Stimulated activated CD8-positive, alpha-beta memory T cell treated with anti-CD3 and anti-CD28 coated beads, Interleukin-2, amount 100 ng/mL, for 1 hour (primary cell): ENCODE results near the gene UBAP1L.
"Not testable (repeated sequence)": the region's sequence is repeated elsewhere in the genome, so short reads cannot be mapped to it uniquely, and the experiment has no call there.

ENCODE experiments used
- DNase-seq, 2 donors: peaks; one replicate each; pipeline ENCODE4 v3.0.0-alpha.2; 2020; ENCODE audit warnings: low read depth in 2 of 2

UBAP1L gene

DNA sequence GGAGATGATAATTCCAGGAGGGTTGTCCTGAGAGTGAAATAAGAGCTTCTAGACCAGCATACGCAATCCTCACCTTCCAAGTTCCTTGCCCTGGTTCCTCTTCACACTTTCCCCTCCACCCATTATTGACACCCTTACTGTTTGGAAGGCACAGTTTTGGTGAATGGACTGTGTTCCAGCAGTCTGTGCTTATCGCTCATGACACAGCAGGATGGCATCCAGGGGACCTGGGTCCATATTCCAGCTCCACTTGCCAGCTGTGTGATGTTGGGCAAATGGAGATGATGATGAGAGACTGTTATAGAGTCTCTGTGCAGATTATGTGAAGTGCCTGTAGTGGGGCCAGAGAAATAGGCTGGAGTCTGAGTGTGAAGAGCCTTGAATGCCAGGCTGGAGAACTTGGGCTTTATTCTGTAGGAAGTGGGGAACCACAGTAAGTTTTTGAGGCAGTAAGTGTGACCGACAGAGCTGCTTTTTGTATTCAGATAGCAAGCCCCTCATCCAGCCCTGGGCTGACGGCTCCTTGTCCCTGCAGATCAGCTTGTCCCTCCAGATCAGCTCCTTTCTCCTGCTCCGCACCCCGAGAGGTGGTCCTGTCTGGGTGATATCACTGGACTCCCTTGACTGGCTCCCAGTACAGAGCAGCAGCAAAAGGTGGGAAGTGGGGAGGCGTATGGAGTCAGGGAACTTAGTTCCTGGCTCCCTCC, 30.3 kb downstream of the UBAP1L start:
- no peak for DNase-seq

DNA sequence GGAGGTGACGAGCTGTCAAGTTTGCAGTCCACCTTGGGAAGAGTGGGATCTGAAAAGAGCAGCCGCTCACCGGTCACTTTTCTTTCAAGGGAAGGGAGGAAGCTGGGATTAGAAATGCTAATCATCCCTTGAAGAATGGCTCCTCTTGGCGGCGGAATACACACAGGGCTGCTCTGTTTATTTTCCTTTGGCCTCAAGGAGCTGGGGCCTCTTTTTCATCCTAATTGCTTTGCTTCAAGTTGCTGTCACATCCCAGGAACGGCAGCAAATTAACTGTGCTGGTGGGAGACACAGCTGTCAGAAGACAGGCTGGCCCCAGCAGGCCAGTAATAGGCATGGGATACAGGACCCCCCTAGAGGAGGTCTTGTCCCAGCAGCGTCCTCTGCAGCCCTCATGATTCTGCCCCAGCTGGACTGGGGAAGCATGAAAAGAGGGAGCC, 31.7 kb downstream of the UBAP1L start:
- no peak for DNase-seq

DNA sequence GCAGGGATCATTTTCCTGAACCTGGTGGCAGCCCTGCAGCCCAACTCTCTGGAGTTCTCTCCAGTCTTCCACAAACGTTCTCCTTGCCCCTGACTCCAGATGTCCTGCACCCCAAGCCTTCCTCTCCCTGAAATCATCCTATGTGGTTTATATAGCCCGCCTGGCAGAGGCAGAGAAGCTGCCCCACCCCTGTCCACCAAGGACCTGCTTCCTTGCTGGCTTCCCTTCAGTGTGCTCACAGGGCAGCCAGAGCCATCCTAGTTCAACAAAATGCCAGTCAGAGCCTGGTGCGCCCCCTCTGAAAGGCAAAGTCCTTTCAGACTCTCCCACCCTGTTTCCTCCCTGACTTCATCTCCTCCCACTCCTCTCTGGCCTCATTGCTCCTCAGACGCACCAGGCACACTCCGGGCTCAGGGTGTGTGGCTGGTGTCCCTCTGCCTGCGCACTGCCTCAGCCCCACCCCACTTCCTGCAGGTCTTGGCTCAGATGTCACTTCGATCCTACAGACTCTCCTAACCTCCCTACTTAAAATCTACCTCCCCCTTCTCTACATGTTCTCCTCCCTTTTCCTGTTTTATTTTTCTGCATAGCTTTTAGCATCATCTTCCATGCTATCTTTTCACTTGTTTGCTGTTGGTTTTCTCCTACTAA, 32.6 kb downstream of the UBAP1L start:
- DNase-seq: no peak

DNA sequence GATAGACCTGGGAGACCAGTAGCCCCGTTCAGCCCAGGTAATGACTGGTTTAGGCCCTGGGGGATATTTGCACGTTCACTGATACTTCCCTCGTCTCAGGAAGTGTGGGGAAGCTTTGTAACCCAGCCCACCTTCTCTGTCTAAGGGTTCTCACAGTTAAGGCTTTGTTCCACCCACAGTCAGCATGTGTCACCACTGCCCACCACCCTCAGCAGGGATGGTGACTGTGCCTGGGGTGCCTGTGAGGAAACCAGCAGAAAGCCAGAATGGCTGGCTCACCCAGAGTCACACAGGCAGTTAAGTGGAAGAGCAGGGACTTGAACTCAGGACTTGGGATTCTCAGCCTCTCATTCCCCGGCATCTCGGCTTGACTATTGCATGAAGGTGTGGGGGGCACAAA, 33.2 kb downstream of the UBAP1L start:
- DNase-seq: no peak

DNA sequence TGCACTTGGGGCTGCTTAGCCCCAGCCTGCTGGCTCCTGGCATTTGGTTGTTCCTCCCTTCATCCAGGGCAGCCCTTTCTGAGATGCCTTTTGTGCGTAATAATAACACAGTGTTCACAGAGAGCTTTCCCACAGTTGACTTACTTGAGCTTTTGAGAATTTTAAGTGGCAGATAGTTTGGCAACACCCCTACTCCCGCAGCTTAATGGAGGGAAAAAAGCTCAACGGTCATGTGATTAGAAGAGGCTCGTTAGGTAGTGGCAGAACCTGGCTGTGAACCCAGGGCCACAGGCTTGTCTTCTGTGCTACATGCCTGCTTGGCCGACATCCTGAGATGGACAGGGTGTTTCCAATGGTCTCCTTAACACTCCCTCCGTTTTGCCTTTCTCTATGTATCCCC, 33.7 kb downstream of the UBAP1L start:
- no peak for DNase-seq

DNA sequence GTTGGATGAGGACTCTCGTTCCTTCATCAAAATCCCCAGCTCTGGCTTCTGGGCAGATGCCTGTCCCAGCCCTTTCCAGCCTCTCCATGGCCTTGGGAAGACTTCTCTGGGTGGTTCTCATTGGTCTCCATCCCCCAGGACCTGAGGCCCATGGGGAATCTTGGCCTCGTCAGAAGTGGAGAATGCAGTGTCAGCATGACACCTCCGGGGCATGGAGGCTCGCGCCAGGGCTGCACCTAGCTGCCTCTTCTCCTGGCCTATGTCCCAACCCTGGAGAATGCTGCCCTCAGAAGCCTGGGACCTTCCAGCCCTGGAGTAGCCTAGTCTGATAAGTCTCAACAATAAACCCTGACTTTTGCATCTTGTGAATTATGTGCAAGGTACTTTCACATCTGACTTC, 35.4 kb downstream of the UBAP1L start:
- no peak for DNase-seq

DNA sequence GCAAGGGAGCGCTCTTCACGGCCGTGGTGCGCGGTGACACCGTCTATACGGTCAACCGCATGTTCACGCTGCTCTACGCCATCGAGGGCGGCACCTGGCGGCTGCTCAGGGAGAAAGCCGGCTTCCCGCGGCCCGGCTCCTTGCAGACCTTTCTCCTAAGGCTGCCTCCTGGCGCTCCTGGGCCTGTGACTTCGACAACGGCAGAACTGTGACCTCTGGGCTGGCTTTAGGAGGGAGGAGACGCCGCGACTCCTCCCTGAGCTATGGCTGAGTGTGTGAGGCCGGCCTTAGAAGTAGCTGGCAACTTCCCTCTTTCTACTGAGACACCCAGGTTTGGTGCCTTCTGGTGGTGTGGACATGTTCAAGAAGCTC, 37.0 kb downstream of the UBAP1L start:
- peak in 1 of 2 donors; percentile 18 for DNase-seq

DNA sequence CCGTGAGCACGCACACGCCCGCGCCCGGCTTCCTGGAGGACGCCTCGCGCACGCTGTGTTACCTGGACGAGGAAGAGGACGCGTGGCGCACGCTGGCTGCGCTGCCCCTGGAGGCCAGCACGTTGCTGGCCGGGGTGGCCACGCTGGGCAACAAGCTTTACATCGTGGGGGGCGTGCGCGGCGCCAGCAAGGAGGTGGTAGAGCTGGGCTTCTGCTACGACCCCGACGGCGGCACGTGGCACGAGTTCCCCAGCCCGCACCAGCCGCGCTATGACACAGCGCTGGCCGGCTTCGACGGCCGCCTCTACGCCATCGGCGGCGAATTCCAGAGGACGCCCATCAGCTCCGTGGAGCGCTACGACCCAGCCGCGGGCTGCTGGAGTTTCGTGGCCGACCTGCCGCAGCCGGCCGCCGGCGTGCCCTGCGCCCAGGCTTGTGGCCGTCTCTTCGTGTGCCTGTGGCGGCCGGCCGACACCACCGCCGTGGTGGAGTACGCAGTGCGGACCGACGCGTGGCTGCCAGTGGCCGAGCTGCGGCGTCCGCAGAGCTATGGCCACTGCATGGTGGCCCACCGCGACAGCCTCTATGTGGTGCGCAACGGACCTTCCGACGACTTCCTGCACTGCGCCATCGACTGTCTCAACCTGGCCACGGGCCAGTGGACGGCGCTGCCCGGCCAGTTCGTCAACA, 37.6 kb downstream of the UBAP1L start:
- no peak for DNase-seq

DNA sequence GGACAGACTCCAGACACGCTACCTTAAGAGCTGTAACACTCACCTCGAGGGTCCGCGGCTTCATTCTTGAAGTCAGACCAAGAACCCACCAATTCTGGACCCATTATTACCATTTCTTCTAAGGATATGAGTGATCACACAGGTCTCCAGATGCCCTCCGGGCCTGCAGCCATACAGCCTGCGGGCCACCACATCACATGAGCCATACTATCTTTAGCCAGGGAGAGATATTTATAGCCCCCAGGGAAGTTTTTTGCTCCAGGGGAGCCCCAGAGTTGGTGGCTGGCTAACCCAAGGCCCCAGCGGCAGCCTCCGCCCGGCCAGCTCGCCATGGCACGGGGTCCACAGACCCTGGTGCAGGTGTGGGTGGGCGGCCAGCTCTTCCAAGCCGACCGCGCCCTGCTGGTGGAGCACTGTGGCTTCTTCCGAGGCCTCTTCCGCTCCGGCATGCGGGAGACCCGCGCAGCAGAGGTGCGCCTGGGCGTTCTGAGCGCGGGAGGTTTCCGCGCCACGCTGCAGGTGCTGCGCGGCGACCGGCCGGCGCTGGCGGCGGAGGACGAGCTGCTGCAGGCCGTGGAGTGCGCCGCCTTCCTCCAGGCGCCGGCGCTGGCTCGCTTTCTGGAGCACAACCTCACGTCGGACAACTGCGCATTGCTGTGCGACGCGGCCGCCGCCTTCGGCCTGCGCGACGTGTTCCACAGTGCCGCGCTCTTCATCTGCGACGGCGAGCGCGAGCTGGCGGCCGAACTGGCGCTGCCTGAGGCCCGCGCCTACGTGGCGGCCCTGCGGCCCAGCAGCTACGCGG, 38.3 kb downstream of the UBAP1L start, which contains the start of gene KBTBD13:
Gene KBTBD13 (plus strand): TSS at position 261 of the 805 bp plus-strand sequence. CDS start 70 bp downstream, at position 331.
- DNase-seq: no peak

DNA sequence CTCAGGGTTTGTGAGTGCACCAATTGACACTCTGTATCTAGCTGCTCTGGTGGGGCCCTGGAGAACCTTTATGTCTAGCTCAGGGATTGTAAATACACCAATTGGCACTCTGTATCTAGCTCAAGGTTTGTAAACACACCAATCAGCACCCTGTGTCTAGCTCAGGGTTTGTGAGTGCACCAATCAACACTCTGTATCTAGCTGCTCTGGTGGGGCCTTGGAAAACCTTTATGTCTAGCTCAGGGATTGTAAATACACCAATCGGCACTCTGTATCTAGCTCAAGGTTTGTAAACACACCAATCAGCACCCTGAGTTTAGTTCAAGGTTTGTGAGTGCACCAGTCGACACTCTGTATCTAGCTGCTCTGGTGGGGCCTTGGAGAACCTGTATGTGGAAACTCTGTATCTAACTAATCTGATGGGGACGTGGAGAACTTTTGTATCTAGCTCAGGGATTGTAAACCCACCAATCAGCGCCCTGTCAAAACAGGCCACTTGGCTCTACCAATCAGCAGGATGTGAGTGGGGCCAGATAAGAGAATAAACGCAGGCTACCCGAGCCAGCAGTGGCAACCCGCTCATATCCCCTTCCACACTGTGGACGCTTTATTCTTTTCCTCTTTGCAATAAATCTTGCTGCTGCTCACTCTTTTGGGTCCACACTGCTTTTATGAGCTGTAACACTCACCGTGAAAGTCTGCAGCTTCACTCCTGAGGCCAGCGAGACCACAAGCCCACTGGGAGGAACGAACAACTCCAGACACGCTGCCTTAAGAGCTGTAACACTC, 39.2 kb downstream of the UBAP1L start:
- not testable (repeated sequence) for DNase-seq

DNA sequence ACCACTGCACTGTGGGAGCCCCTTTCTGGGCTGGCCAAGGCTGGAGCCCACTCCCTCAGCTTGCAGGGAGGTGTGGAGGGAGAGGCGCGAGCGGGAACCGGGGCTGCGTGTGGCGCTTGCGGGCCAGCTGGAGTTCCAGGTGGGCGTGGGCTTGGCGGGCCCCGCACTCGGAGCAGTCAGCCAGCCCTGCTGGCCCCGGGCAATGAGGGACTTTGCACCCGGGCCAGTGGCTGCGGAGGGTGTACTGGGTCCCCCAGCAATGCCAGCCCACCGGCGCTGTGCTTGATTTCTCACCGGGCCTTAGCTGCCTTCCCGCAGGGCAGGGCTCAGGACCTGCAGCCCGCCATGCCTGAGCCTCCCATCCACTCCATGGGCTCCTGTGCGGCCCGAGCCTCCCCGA, 40.1 kb downstream of the UBAP1L start:
- DNase-seq: not testable (repeated sequence)

DNA sequence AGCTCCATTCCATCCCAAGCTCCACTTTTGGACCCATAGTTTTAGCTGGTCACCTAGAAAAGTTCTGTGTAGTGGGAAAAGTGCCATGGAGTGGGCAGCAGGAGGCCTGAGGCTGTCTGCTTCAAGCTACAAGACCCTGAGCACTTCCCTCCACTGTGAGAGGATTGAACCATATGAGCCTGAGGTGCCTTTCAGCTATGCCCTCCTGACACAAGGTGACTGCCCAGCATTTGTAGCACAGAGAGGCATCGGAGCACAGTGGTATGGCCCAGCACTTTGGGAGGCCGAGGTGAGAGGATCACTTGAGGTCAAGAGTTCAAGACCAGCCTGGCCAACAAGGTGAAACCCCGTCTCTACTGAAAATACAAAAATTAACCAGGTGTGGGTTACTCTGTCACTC, 42.4 kb downstream of the UBAP1L start:
- DNase-seq: no peak

DNA sequence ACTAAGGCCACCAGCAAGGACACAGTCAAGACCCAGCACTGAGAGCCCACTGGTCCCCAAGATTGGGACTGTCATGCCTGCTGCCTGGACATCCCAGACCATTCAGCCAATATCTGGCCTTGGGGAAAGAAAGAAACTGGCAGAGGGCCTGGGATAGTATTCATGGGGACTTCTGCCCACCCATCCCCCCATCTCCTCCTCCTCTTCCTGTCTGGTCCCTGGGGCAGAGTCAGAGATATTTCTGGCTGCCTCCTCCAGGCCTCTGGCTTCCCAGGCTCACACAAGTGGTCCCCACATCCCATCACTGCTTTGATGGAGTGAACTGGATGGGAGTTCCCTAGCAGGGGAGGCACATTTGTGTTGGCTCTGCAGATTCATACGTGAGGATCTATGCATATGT, 43.0 kb downstream of the UBAP1L start:
- DNase-seq: no peak

DNA sequence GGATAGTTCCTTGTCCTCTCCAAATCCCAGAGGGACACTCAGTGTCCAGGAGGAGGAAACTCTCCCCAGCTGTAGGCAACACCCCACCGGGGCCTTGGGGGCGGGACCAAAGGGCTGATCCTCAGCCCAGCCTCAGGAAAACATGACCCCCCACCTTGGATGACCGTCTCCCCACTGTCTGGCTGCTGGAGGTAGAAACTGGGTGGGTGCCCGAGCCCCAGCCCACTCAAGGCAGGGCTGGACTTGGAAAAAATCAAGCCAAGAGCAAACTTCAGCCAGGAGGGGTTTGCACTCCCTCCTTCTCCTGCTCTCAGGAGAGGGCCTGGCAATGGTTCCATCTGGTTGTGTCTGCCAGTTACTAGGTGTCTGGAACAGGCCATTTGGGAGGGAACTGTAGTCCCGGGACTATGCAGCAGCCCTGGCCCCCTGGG, 43.6 kb downstream of the UBAP1L start:
- no peak for DNase-seq

DNA sequence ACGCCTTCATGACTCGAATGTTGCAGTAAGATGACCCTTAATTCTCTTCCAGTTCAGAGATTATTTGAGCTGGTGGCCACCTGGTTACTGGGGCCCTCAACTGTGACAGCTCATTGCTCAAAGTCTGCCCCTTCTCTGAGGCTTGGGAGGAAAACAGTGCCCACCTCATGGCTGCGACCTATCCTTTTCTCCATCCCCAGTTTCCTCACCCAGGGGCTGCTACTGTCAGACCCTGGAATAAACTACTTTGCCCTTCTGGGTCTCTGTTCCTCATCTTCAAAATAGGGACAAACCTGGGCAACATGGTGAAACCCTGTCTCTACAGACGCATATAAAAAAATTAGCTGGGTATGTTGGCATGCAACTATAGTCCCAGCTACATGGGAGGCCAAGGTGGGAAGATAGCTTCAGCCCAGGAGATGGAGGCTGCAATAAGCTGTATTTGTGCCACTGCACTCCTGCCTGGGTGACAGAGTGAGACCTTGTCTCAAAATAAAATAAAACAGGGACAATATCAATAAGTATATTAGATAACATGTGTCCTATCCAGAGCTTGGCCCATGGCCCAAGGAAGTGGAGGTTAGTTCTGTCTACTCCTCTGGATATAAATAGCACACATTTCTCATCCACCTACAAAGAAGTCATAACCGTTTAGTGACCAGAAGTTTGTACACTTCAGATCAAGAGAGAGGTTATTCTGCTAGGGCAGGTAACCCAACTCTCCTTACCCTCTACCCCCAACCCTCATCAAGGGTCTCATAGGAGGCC, 45.0 kb downstream of the UBAP1L start:
- no peak for DNase-seq

DNA sequence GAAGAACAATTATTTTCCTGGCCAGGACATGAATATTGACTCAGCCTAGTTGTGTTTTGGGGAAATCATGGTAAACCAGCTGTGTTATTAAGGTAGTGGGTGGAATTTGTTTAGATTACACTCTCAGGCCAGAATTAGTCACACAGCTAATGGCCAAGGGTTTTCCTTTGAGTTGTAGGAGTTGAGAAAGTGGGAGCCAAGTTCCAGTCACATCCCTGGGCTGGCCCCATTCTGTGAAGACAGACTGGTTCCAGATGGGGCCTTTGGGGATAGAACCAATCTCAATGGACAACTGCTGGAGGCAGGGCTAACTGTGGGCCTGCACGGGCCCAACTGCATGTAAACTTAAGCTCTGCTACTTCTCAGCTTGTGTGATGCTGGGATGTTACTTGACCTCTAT, 45.8 kb downstream of the UBAP1L start:
- no peak for DNase-seq

DNA sequence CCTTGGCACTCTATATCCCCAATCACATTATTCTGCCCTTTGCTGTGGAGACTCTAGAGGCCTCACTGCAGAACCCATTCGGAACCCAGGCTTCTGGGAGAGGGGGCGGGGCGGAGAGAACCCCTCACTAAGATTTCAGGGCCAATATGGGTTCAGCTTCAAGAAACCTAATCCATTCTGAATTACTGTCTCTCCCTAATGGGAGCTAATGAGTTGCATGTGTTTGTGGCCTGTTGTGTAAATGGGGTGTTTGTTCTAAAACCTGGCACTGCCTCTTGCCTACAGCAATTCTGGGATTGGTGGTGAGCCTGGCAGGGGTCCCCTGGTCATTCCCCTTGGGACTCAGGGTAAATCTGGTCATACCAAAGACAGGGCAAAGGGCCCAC, 46.6 kb downstream of the UBAP1L start:
- DNase-seq: no peak

DNA sequence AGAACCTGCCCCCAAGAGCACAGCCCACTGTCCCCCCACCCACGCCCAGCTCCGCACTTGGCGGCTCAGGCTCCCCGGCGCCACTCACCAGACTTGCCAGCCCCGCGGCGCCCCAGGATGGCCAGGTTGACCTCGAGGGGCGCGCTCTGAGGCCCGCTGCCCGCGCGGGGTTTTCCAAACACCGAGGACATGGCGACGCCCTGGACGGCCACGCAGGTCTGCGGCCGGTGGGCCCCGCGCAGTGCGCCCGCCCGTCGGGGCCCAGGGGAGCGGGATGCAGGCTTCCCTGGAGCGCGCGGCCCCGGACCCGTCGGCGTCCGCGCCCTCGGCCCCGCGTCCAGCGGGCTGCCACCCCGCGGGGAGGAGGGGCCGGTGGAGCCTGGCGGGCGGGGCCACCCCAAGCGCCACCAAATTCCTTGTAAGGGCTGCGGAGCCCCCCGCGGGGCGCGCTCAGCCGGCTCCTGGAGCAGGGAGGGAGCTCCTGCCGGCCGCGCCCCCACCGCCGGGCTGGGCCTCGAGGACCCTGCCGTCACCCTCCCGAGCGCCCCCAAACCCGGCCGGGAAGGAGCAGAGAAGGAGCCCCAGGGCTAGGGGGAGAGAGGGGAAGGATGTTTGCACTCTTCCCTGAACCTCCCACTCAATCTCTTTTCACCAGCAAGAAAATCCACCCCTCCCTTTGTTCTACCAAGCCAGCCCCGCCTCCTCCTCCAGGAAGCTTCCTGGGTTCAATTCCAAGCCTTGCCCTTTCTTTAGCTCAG, 47.2 kb downstream of the UBAP1L start, which contains the start of gene RASL12:
Gene RASL12 (minus strand): TSS at position 347 of the 758 bp plus-strand sequence. CDS start 156 bp downstream, at position 191.
- no peak for DNase-seq

DNA sequence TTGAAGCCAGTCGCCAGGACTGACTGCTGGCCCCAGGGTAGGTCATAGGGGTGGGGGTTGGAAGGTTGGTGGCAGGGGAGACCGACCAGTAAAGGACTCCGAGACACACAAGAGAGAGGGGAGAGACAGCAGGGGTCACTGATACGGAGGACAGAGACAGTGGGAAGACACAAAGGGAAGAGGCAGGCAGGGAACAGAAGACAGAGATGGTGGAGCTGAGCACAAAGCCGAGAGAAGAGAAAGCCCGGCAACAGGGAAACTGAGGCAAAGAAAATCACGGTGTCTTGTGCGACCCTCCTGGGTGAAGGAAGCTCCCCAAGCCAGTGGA, 47.7 kb downstream of the UBAP1L start:
- no peak for DNase-seq
